HTERT RPE-1 (cell line): ENCODE results near the gene DLL1.

Experiments
- in situ Hi-C: fragments of 300-500 bp; cut with MboI; formaldehyde crosslinking; loops from 4 replicates; pipeline ENCODE4 v1.14.3; 2020; ENCODE audit warnings: low sequenced_read_pairs

The DLL1 gene

GRCh38 chr6:170295510-170296422 lies 4.9 kb upstream of the DLL1 start:
- in situ Hi-C loops, result no loop called here

GRCh38 chr6:170294813-170295509 lies 4.1 kb upstream of the DLL1 start:
- in situ Hi-C loops, result no loop called here

- in situ Hi-C loops, result no loop called here
These were observed 3.4 kb upstream of the DLL1 start for GRCh38 chr6:170294298-170294730.

GRCh38 chr6:170293341-170294231 lies 2.7 kb upstream of the DLL1 start:
- in situ Hi-C loops, result no loop called here

DNA sequence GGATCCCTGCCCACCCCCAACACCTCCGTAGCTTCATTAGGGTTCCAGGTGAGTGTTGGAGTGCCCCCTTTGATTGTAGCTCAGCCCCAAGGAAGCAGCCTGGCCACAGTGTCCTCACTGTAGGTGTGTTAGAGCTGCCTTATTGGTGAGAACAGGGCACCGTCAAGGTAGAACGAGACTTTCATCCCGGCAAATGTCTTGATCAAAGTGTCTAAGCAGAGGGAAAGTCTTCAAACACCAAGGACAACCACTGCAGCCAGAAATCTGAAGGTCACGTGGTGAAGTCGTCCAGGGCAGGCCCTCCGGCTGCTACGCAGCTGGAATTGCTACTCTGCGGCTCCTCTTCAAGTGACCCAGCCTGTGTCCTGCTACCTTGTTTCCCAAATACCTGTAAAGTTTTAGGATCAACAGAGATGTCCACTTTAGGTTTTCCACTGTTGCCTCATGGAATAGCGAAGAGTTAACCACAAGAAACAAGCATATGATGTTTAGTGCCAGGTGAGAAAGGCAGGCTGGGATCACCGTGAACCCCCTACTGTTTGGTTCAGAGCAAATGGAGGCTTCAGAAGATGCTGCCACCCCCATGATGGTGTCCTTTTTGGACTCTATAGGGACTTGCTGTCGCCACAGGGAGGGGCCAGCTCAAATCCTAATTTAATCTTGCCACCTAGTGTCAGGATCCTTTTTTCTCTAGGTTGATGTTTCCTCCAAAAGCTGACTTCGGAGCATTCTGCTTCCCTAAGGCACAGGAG lies 1.7 kb upstream of the DLL1 start:
- in situ Hi-C loops, result no loop called here

- in situ Hi-C loops, result no loop called here
These were observed 1.2 kb upstream of the DLL1 start for GRCh38 chr6:170292111-170292406.

GRCh38 chr6:170291271-170292110 lies 613 bp upstream of the DLL1 start:
- in situ Hi-C loops, result no loop called here

- in situ Hi-C loops, result no loop called here
These were observed 955 bp downstream of the DLL1 start for GRCh38 chr6:170289951-170290295.

GRCh38 chr6:170289180-170289931 lies 1.5 kb downstream of the DLL1 start:
- in situ Hi-C loops, result no loop called here

DNA sequence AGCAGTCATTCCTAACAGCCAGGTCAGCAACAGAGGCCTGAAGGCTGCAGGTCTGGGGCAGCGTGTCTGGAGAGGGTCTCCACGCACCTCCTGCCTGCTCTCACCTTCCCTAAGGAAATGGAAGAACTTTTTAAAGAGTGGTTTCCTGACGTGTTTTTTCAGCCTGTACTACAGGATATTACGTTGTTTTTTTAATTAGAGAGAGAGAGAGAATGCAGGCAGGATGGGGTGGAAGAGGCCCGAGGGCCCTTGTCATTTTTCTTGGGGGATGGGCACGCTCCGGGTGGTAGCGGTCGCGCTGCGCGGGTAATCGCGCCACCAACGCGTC lies 2.1 kb downstream of the DLL1 start:
- in situ Hi-C loops, result no loop called here

GRCh38 chr6:170288091-170288631 lies 2.7 kb downstream of the DLL1 start:
- in situ Hi-C loops, result no loop called here

GRCh38 chr6:170287371-170287876 lies 3.5 kb downstream of the DLL1 start:
- in situ Hi-C loops, result no loop called here

DNA sequence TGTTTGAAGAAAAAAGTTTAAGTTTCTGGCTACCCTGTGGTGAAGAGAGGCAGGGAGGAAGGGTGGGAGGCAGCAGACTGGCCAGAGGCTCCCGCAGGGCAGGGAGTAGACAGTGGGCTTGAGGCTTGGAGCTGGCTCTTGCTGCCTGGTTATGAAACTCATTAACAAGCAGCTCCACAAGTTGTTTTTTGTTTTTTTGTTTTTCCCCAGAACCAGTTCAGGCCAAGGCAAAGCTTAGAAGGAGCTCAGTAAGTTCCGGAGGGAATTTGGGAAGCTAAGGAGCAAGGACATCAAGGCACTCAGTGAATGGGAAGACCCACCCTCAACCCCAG lies 4.0 kb downstream of the DLL1 start:
- in situ Hi-C loops, result no loop called here

- in situ Hi-C loops, result no loop called here
These were observed 4.5 kb downstream of the DLL1 start for GRCh38 chr6:170286246-170286933.

DNA sequence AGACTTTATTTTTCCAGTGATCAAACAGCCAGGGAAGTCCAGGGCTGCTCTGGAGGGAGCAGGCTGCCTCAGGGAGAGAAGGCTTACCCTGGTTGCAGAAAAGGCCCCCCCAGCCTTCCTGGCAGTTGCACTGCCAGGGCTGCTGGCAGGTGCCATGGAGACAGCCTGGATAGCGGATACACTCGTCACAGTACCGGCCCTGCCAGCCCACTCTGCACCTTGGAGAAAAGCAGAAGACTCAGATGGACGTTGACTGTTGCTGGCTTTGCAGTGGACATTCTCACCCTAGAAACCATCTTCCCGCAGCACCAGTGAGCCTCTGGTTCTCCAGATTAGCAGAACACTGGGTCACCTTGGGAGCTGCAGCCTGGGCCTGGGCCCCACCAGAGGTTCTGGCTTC lies 5.4 kb downstream of the DLL1 start:
- in situ Hi-C loops, result no loop called here

- in situ Hi-C loops, result no loop called here
These were observed 5.9 kb downstream of the DLL1 start for GRCh38 chr6:170284866-170285469.

- in situ Hi-C loops, result no loop called here
These were observed 6.6 kb downstream of the DLL1 start for GRCh38 chr6:170284126-170284773.
